Mammary epithelial cell (primary cell): ENCODE results near the gene HLCS.

Source experiments
- CTCF ChIP-seq, 2 donors: IDR thresholded peaks in 1 of 2; conservative IDR thresholded peaks in 1 of 2; 2 replicates each; pipeline ENCODE4 v1.5.1; 2011 to 2012; ENCODE audit warnings: inconsistent platforms in 2 of 2, low read length in 2 of 2, mild to moderate bottlenecking in 2 of 2, control low read depth in 1 of 2, low read depth in 1 of 2; ENCODE audit not compliant: insufficient read depth in 1 of 2; ENCODE audit errors: extremely low read depth in 1 of 2
- EZH2 ChIP-seq: IDR thresholded peaks from 2 replicates; pipeline ENCODE4 v1.6.1; 2012; ENCODE audit warnings: low read length, inconsistent platforms, borderline replicate concordance

GRCh38 chr21:36765229-36765628 lies 201.2 kb downstream of the HLCS start:
- TF ChIP-seq CTCF (conservative IDR thresholded peaks at IDR 0.05 in 1 of 2, IDR thresholded peaks at IDR 0.05 in 1 of 2; ENCODE audit: extremely low read depth in 1 of 2, insufficient read depth in 1 of 2, low read depth in 1 of 2, low read length in 2 of 2) (no peak), EZH2 (no peak)
